Spleen (tissue), 11 donors: ENCODE results near the gene SUCLG2. TPM values are rescaled to one million over a fixed set of nuclear protein-coding genes. Genes with fewer than 3 reads are reported as not detected.

ENCODE experiments used
- DNase-seq: peaks from one replicate; pipeline ENCODE4 v3.0.0-alpha.2; 2020
- H3K27ac ChIP-seq, 8 donors: fragments of 200-600 bp; sonication (generic) in 7 of 8; 1 replicate in 4 of 8; 2 replicates in 4 of 8; pipeline versions ENCODE4 v1.5.0 to v1.8.0; 2016 to 2021; ENCODE audit warnings: inconsistent platforms in 4 of 8, mild to moderate bottlenecking in 4 of 8, moderate library complexity in 1 of 8
- H3K27me3 ChIP-seq, 7 donors: fragments of 200-600 bp; sonication (generic) in 6 of 7; replicated peaks in 1 of 7; 1 replicate in 4 of 7; 2 replicates in 3 of 7; pipeline versions ENCODE4 v1.5.0 to v1.8.0; 2016 to 2021; ENCODE audit warnings: inconsistent platforms in 3 of 7, mild to moderate bottlenecking in 1 of 7
- H3K36me3 ChIP-seq, 6 donors: fragments of 200-600 bp; sonication (generic) in 5 of 6; 1 replicate in 4 of 6; 2 replicates in 2 of 6; pipeline versions ENCODE4 v1.5.0 to v1.8.0; 2016 to 2021; ENCODE audit warnings: inconsistent platforms in 2 of 6
- H3K4me1 ChIP-seq, 6 donors: fragments of 200-600 bp; sonication (generic) in 5 of 6; 1 replicate in 3 of 6; 2 replicates in 3 of 6; pipeline versions ENCODE4 v1.5.0 to v1.8.0; 2016 to 2021; ENCODE audit warnings: inconsistent platforms in 3 of 6
- H3K4me3 ChIP-seq, 8 donors: fragments of 200-600 bp; sonication (generic) in 7 of 8; 1 replicate in 4 of 8; 2 replicates in 4 of 8; pipeline versions ENCODE4 v1.5.0 to v1.8.0; 2016 to 2021; ENCODE audit warnings: inconsistent platforms in 4 of 8, mild to moderate bottlenecking in 4 of 8, moderate library complexity in 2 of 8
- H3K9me3 ChIP-seq, 8 donors: fragments of 200-600 bp; sonication (generic) in 7 of 8; 1 replicate in 4 of 8; 2 replicates in 4 of 8; pipeline versions ENCODE4 v1.5.0 to v1.8.0; 2016 to 2021; ENCODE audit warnings: inconsistent platforms in 4 of 8
- POLR2A ChIP-seq, 3 donors: fragments of 450-650 bp; IDR thresholded peaks; one replicate each; pipeline ENCODE4 v1.5.1; 2017; ENCODE audit warnings: antibody characterized with exemption in 3 of 3, mild to moderate bottlenecking in 1 of 3
- POLR2AphosphoS5 ChIP-seq, 3 donors: sonication (generic); formaldehyde crosslinking; IDR thresholded peaks; one replicate each; pipeline ENCODE4 v1.5.1; 2017; ENCODE audit warnings: antibody characterized with exemption in 3 of 3
- WGBS, 5 donors: extraction: QIAGEN DNeasy Blood & Tissue Kit in 3 of 5; methylation state at CpG; one replicate each; pipeline versions ENCODE4 v1.1.5 to v1.1.7; 2013 to 2018; 5-methylcytosine and 5-hydroxymethylcytosine counted together
- intact Hi-C: fragments of 100-400 bp; cut with DNase I; formaldehyde crosslinking; loops from one replicate; pipeline ENCODE4 v1.15.0; 2023; ENCODE audit warnings: low total_unique reads
- polyA plus RNA-seq, 3 donors: library from polyadenylated mRNA; stranded (reverse); fragments of 200-250 nt; gene quantifications; one replicate each; pipeline ENCODE4 v1.2.1, GENCODE V29; 2013
- total RNA-seq, 7 donors: library from RNA; depleted of rRNA in 3 of 7; stranded (reverse); fragments of >200 nt in 3 of 7; fragmentation: NEBNext Ultra II Directional in 4 of 7; extraction: Animal tissue kit (Norgen Biotek cat#: 25700) in 4 of 7; gene quantifications; one replicate each; pipeline versions ENCODE4 v1.1.0 to v1.2.1, GENCODE V29; 2016 to 2021
- TF ChIP-seq, protein P1 (sequence below), 11 experiments: fragments of 200-600 bp in 7 of 11; fragments of 450-650 bp in 4 of 11; sonication (generic) in 4 of 11; IDR thresholded peaks in 8 of 11; conservative IDR thresholded peaks in 3 of 11; 1 replicate in 7 of 11; 2 replicates in 4 of 11; pipeline versions ENCODE4 v1.4.0 to v1.8.0; 2016 to 2021; ENCODE audit warnings: antibody characterized with exemption in 11 of 11, inconsistent platforms in 4 of 11, mild to moderate bottlenecking in 1 of 11
- donor health status: healthy with polysubstance abuse.
- donor health status: DM: no; HTN: no; CAD: no; lungs with moderate emphysema.
- donor health status: DM: no; HTN: no; CAD: no.
- donor health status: Bipolar disorder and iron deficiency.
- donor health status: healthy.
- donor health status: DM: no; HTN: no; CAD: no.
- donor health status: DM: yes; HTN: yes; CAD: no.

The SUCLG2 gene
- total and polyA plus RNA-seq, 10 donors = 31.5 to 75.6 (median 55.2) TPM

DNA sequence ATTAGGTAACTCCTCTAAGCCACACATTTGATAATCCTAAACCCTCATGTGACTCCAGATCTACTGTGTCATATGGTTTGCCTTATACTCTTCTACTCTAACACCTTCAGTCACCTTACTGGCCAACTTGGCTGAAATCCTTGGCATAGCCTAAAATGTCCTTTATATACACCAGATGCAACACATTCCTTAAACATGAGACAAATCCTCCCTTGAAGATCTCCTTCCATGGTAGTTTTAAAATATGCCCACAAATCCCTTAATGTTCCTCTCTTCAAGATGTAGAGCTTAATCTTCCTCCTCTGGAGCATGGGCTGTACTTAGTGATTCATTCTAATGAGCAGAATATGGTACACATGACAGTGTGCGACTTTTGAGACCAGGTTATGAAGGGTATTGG, 238.9 kb downstream of the SUCLG2 start:
- WGBS, 5 donors = 0 to 100% (median 47%) methylated on average over 1 of the region's 1 CpG
- Histone ChIP-seq H3K27ac (no peak overlapping the region), H3K9me3 (peaks cover 0 to 13% (median 11%) of the 10 kb centered on the region in 8 donors), H3K27me3 (no peaks in the 10 kb centered on the region), H3K4me3 (no peak overlapping the region), H3K36me3 (peaks cover 0 to 46% (median 5%) of the 10 kb centered on the region in 6 donors), H3K4me1 (no peaks in the 10 kb centered on the region)
- TF ChIP-seq, protein P1, sequence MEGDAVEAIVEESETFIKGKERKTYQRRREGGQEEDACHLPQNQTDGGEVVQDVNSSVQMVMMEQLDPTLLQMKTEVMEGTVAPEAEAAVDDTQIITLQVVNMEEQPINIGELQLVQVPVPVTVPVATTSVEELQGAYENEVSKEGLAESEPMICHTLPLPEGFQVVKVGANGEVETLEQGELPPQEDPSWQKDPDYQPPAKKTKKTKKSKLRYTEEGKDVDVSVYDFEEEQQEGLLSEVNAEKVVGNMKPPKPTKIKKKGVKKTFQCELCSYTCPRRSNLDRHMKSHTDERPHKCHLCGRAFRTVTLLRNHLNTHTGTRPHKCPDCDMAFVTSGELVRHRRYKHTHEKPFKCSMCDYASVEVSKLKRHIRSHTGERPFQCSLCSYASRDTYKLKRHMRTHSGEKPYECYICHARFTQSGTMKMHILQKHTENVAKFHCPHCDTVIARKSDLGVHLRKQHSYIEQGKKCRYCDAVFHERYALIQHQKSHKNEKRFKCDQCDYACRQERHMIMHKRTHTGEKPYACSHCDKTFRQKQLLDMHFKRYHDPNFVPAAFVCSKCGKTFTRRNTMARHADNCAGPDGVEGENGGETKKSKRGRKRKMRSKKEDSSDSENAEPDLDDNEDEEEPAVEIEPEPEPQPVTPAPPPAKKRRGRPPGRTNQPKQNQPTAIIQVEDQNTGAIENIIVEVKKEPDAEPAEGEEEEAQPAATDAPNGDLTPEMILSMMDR (IDR thresholded peaks at IDR 0.05 in 8 of 11, conservative IDR thresholded peaks at IDR 0.05 in 3 of 11) = no peak
- intact Hi-C loops = no loop called here
- DNase-seq = no peak

DNA sequence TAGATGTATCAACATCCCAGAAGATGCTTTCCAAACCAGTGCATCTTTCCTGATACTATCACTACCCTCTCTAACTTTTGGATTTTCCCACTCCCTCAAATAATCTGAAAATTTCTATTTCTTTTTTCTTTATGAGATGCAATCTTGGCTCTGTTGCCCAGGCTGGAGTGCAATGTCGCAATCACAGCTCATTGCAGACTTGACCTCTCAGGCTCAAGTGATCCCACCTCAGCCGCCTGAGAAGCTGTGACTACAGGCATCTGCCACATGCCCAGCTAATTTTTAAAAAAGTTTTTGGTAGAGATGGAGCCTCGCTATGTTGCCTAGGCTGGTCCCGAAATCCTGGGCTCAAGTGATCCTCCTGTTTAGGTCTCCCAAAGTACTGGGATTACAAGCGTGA, 239.7 kb downstream of the SUCLG2 start:
- Histone ChIP-seq H3K36me3 (peaks cover 0 to 38% (median 2%) of the 10 kb centered on the region in 6 donors), H3K4me3 (no peak overlapping the region), H3K9me3 (peaks cover 0 to 5% (median 3%) of the 10 kb centered on the region in 8 donors), H3K27ac (no peak overlapping the region), H3K4me1 (no peaks in the 10 kb centered on the region), H3K27me3 (no peaks in the 10 kb centered on the region)
- intact Hi-C loops = no loop called here
- DNase-seq = no peak
- TF ChIP-seq POLR2AphosphoS5 (IDR thresholded peaks at IDR 0.05) (no peak), POLR2A (IDR thresholded peaks at IDR 0.05) (no peak)
- TF ChIP-seq, protein P1 (IDR thresholded peaks at IDR 0.05 in 8 of 11, conservative IDR thresholded peaks at IDR 0.05 in 3 of 11) = no peak
- WGBS, 5 donors = 94 to 98% (median 97%) methylated on average over 5 of the region's 5 CpGs

DNA sequence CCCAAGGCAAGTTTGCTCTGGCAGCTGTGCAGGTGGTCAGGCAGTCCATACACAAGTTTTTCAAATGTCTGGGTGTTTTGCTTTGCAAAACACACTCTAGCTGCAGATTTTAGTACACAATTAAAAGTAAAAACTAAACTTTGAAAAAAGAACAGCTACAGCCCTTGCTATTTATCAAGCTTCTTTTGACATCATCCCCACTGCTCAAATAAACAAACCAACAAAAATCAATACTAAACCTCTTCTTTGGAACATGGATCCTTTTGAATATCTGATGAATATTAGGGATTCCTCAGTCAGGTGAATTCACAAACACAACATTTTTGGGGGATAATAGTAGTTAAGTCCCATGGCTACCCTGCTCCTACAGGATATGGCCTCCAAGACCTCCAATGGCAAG, 249.2 kb downstream of the SUCLG2 start:
- Histone ChIP-seq H3K4me1 (no peaks in the 10 kb centered on the region), H3K9me3 (no peaks in the 10 kb centered on the region), H3K4me3 (no peak overlapping the region), H3K27me3 (no peaks in the 10 kb centered on the region), H3K27ac (no peak overlapping the region), H3K36me3 (peaks cover 0 to 71% (median 23%) of the 10 kb centered on the region in 6 donors)
- intact Hi-C loops = no loop called here
- TF ChIP-seq POLR2AphosphoS5 (IDR thresholded peaks at IDR 0.05) = no peak
- TF ChIP-seq, protein P1 (IDR thresholded peaks at IDR 0.05 in 8 of 11, conservative IDR thresholded peaks at IDR 0.05 in 3 of 11) = no peak
- no peak for TF ChIP-seq POLR2A (IDR thresholded peaks at IDR 0.05)
- DNase-seq = no peak

- Histone ChIP-seq H3K9me3 (peaks cover 0 to 13% (median 2%) of the 10 kb centered on the region in 8 donors), H3K4me1 (no peaks in the 10 kb centered on the region), H3K27ac (peak overlapping the region in 2 of 8 donors; percentile 68 to 77), H3K27me3 (no peaks in the 10 kb centered on the region), H3K4me3 (no peak overlapping the region), H3K36me3 (peaks cover 0 to 73% (median 23%) of the 10 kb centered on the region in 6 donors)
- 90 to 95% (median 94%) methylated on average over 3 of the region's 3 CpGs for WGBS, 5 donors
- no peak for DNase-seq
- intact Hi-C loops = no loop called here
- TF ChIP-seq, protein P1 (IDR thresholded peaks at IDR 0.05 in 8 of 11, conservative IDR thresholded peaks at IDR 0.05 in 3 of 11) = no peak
- TF ChIP-seq POLR2AphosphoS5 (IDR thresholded peaks at IDR 0.05) (no peak), POLR2A (IDR thresholded peaks at IDR 0.05) (no peak)
These were observed 251.5 kb downstream of the SUCLG2 start for GRCh38 chr3:67402873-67403272.
